Hepatocyte (in vitro differentiated cells): Measurements from ENCODE around the gene ELOVL1. TPM values are rescaled to one million over a fixed set of nuclear protein-coding genes. Genes with fewer than 3 reads are reported as not detected.

Experiments
- DNase-seq: peaks from one replicate; pipeline ENCODE4 v3.0.0-alpha.2; 2016; ENCODE audit warnings: low spot score
- H2AFZ ChIP-seq: fragments of 200-600 bp; sonication (generic); 2 replicates; pipeline ENCODE4 v1.6.0; 2016; ENCODE audit warnings: antibody characterized with exemption, mild to moderate bottlenecking
- H3K27ac ChIP-seq: fragments of 200-600 bp; sonication (generic); 2 replicates; pipeline ENCODE4 v1.5.1; 2016; ENCODE audit warnings: mild to moderate bottlenecking
- H3K27me3 ChIP-seq: fragments of 200-600 bp; sonication (generic); 2 replicates; pipeline ENCODE4 v1.6.1; 2016
- H3K36me3 ChIP-seq: fragments of 200-600 bp; sonication (generic); replicated peaks from 2 replicates; pipeline ENCODE4 v1.5.1; 2016; ENCODE audit warnings: low read depth; ENCODE audit not compliant: insufficient read depth
- H3K4me1 ChIP-seq: fragments of 200-600 bp; sonication (generic); 2 replicates; pipeline ENCODE4 v1.5.1; 2016; ENCODE audit warnings: mild to moderate bottlenecking, moderate library complexity; ENCODE audit not compliant: insufficient read depth
- H3K4me2 ChIP-seq: fragments of 200-600 bp; sonication (generic); 2 replicates; pipeline ENCODE4 v1.6.0; 2016
- H3K4me3 ChIP-seq: fragments of 200-600 bp; sonication (generic); 2 replicates; pipeline ENCODE4 v1.5.1; 2016; ENCODE audit warnings: mild to moderate bottlenecking
- H3K79me2 ChIP-seq: fragments of 200-600 bp; sonication (generic); 2 replicates; pipeline ENCODE4 v1.6.0; 2017; ENCODE audit warnings: mild to moderate bottlenecking
- H3K9me2 ChIP-seq: fragments of 200-600 bp; sonication (generic); replicated peaks from 2 replicates; pipeline ENCODE4 v1.6.0; 2017; ENCODE audit warnings: mild to moderate bottlenecking; ENCODE audit not compliant: insufficient read depth
- H3K9me3 ChIP-seq: fragments of 200-600 bp; sonication (generic); 2 replicates; pipeline ENCODE4 v1.5.1; 2016; ENCODE audit warnings: low read depth, mild to moderate bottlenecking
- H4K20me1 ChIP-seq: fragments of 200-600 bp; sonication (generic); 2 replicates; pipeline ENCODE4 v1.6.0; 2016; ENCODE audit warnings: mild to moderate bottlenecking; ENCODE audit not compliant: insufficient read depth, poor library complexity, severe bottlenecking
- CTCF ChIP-seq: fragments of 200-600 bp; sonication (generic); IDR thresholded peaks from 2 replicates; pipeline ENCODE4 v1.5.1; 2016; ENCODE audit warnings: antibody characterized with exemption, mild to moderate bottlenecking; ENCODE audit not compliant: poor library complexity
- EZH2 ChIP-seq: fragments of 200-600 bp; sonication (generic); IDR thresholded peaks from 2 replicates; pipeline ENCODE4 v1.6.1; 2016; ENCODE audit warnings: antibody characterized with exemption, mild to moderate bottlenecking, borderline replicate concordance
- EZH2phosphoT487 ChIP-seq: fragments of 200-600 bp; sonication (generic); IDR thresholded peaks from one replicate; pipeline ENCODE4 v1.6.1; 2018; ENCODE audit warnings: antibody characterized with exemption, mild to moderate bottlenecking, low read depth, moderate library complexity; ENCODE audit not compliant: unreplicated experiment, severe bottlenecking
- WGBS: methylation state at CpG from one replicate; pipeline ENCODE4 v1.1.6; 2016; ENCODE audit warnings: low lambda C conversion rate; ENCODE audit errors: missing lambda C conversion rate; 5-methylcytosine and 5-hydroxymethylcytosine counted together
- microRNA-seq: library from miRNA; unstranded; fragments of <30 nt; microRNA quantifications from one replicate; pipeline ENCODE4, GENCODE V29; 2017
- polyA plus RNA-seq: library from polyadenylated mRNA; unstranded; fragments of >200 nt; fragmentation: Nextera tagmentation; extraction: Ambion mirVana; gene quantifications from 2 replicates; pipeline ENCODE4 v1.2.1, GENCODE V29; 2016
- total RNA-seq: library from RNA; depleted of rRNA; stranded (reverse); fragments of >200 nt; gene quantifications from 2 replicates; pipeline ENCODE4 v1.2.3, GENCODE V29; 2014

The ELOVL1 gene
- total and polyA plus RNA-seq, 2 experiments from 2014 or later = 90.8 to 185 TPM

- Histone ChIP-seq H3K27me3 (no peaks in the 10 kb centered on the region), H3K27ac (no peak overlapping the region), H3K9me3 (no peaks in the 10 kb centered on the region), H3K9me2 (no peaks in the 10 kb centered on the region), H3K4me1 (no peaks in the 10 kb centered on the region), H2AFZ (no peak overlapping the region), H4K20me1 (no peaks in the 10 kb centered on the region), H3K4me2 (no peak overlapping the region), H3K79me2 (no peaks in the 10 kb centered on the region), H3K4me3 (no peak overlapping the region), H3K36me3 (no peaks in the 10 kb centered on the region)
- no peak for TF ChIP-seq CTCF
- no peak for TF ChIP-seq EZH2
- TF ChIP-seq EZH2phosphoT487 = no peak
- WGBS = 91% methylated on average over 5 of the region's 5 CpGs
- DNase-seq = no peak
These were observed 53.6 kb downstream of the ELOVL1 start for GRCh38 chr1:43314233-43314632.

GRCh38 chr1:43313771-43314170, 54.0 kb downstream of the ELOVL1 start:
- Histone ChIP-seq H3K27me3 (no peaks in the 10 kb centered on the region), H3K4me2 (no peak overlapping the region)
- DNase-seq = peak; percentile 31

More at GRCh38 chr1:43313771-43314170, 54.0 kb downstream of the ELOVL1 start:
- WGBS = 82% methylated on average over 10 of the region's 10 CpGs
- H3K27ac ChIP-seq = no peak overlapping the region
- no peaks in the 10 kb centered on the region for H3K9me3 ChIP-seq
- H3K79me2 ChIP-seq = no peaks in the 10 kb centered on the region
- no peaks in the 10 kb centered on the region for H3K4me1 ChIP-seq
- H4K20me1 ChIP-seq = no peaks in the 10 kb centered on the region
- H2AFZ ChIP-seq = no peak overlapping the region
- H3K4me3 ChIP-seq = no peak overlapping the region
- no peaks in the 10 kb centered on the region for H3K36me3 ChIP-seq
- no peaks in the 10 kb centered on the region for H3K9me2 ChIP-seq
- TF ChIP-seq EZH2 (no peak), EZH2phosphoT487 (no peak), CTCF (no peak)

Small RNAs within 50 kb of the gene (microRNA-seq; reads per million reads assigned to microRNA genes)
- gene MIR6734 = 5.8 reads per million, percentile 13 among the genes with 10 or more reads in this experiment

Other genes with a start within 250 kb of the ELOVL1 start
- 49.4 and 65.1 TPM in 2 replicates for gene EBNA1BP2, start 195.7 kb downstream of the ELOVL1 start, total RNA-seq
- gene EBNA1BP2, start 195.7 kb downstream of the ELOVL1 start, polyA plus RNA-seq = 73.7 and 92.1 TPM in 2 replicates
- gene CFAP57, start 195.7 kb downstream of the ELOVL1 start, total RNA-seq = 0.10 and 2.2 TPM in 2 replicates
- 0.46 and 0.75 TPM in 2 replicates for gene CFAP57, start 195.7 kb downstream of the ELOVL1 start, polyA plus RNA-seq
- gene TMEM125, start 98.0 kb downstream of the ELOVL1 start, total RNA-seq = 28.7 and 29.8 TPM in 2 replicates
- gene TMEM125, start 98.0 kb downstream of the ELOVL1 start, polyA plus RNA-seq = 43.1 and 50.3 TPM in 2 replicates
- 32.3 and 43.9 TPM in 2 replicates for gene C1orf210, start 82.4 kb downstream of the ELOVL1 start, total RNA-seq
- 30.5 and 47.4 TPM in 2 replicates for gene C1orf210, start 82.4 kb downstream of the ELOVL1 start, polyA plus RNA-seq
- 1.2 and 1.8 TPM in 2 replicates for gene TIE1, start 67.0 kb downstream of the ELOVL1 start, total RNA-seq
- 0.33 and 1.8 TPM in 2 replicates for gene TIE1, start 67.0 kb downstream of the ELOVL1 start, polyA plus RNA-seq
- not detected in 2 replicates for gene MPL, start 30.2 kb downstream of the ELOVL1 start, total RNA-seq
- 0.16 and 0.54 TPM in 2 replicates for gene MPL, start 30.2 kb downstream of the ELOVL1 start, polyA plus RNA-seq
- 12.2 and 13.6 TPM in 2 replicates for gene CDC20, start 9.0 kb downstream of the ELOVL1 start, total RNA-seq
- gene CDC20, start 9.0 kb downstream of the ELOVL1 start, polyA plus RNA-seq = 19.7 and 21.5 TPM in 2 replicates
- 58.6 and 60.6 TPM in 2 replicates for gene MED8, start 21.8 kb upstream of the ELOVL1 start, total RNA-seq
- 68.3 and 70.4 TPM in 2 replicates for gene MED8, start 21.8 kb upstream of the ELOVL1 start, polyA plus RNA-seq
- 13.7 and 18.8 TPM in 2 replicates for gene SZT2, start 21.9 kb upstream of the ELOVL1 start, total RNA-seq
- gene SZT2, start 21.9 kb upstream of the ELOVL1 start, polyA plus RNA-seq = 13.8 and 14.8 TPM in 2 replicates
- gene HYI, start 85.9 kb upstream of the ELOVL1 start, total RNA-seq = 25.9 and 37.5 TPM in 2 replicates
- 30.7 and 31.4 TPM in 2 replicates for gene HYI, start 85.9 kb upstream of the ELOVL1 start, polyA plus RNA-seq
- 75.7 and 115 TPM in 2 replicates for gene PTPRF, start 162.9 kb upstream of the ELOVL1 start, total RNA-seq
- gene PTPRF, start 162.9 kb upstream of the ELOVL1 start, polyA plus RNA-seq = 84.6 and 96.0 TPM in 2 replicates